Activated B cell treated with CpG ODN at 0.5 μM for 24 hours (primary cell): Measurements from ENCODE around the gene SYK. TPM values are rescaled to one million over a fixed set of nuclear protein-coding genes. Genes with fewer than 3 reads are reported as not detected.

Experiments used
- ATAC-seq: fragments of 200-7000 bp; cut with Tn5 transposase; one replicate; pipeline ENCODE4 v1.10.0; 2021; ENCODE audit warnings: low read depth, mild to moderate bottlenecking, moderate library complexity
- CTCF ChIA-PET: fragments of 350-600 bp; sonication (Branson Sonifier 250); formaldehyde crosslinking; loops from one replicate; lab custom pipeline; 2021; ENCODE audit warnings: antibody characterized with exemption; lab: Charles Lee
- POLR2A ChIA-PET: fragments of 350-600 bp; sonication (Branson Sonifier 250); formaldehyde crosslinking; loops from one replicate; lab custom pipeline; 2021; ENCODE audit warnings: antibody characterized with exemption; lab: Charles Lee
- DNase-seq: peaks from one replicate; pipeline ENCODE4 v3.0.0; 2022
- H3K27ac Mint-ChIP-seq: one replicate; pipeline ENCODE4 v1.8.0; 2020; ENCODE audit warnings: mixed read lengths
- H3K27me3 Mint-ChIP-seq: one replicate; pipeline ENCODE4 v1.8.0; 2021; ENCODE audit warnings: mixed read lengths
- H3K36me3 Mint-ChIP-seq: one replicate; pipeline ENCODE4 v1.8.0; 2021; ENCODE audit warnings: low read depth, mixed read lengths
- H3K4me1 Mint-ChIP-seq: one replicate; pipeline ENCODE4 v1.8.0; 2021; ENCODE audit warnings: mixed read lengths
- H3K4me3 Mint-ChIP-seq: one replicate; pipeline ENCODE4 v1.8.0; 2020; ENCODE audit warnings: mild to moderate bottlenecking, mixed read lengths
- H3K9me3 Mint-ChIP-seq: one replicate; pipeline ENCODE4 v1.8.0; 2020; ENCODE audit warnings: mixed read lengths
- CTCF ChIP-seq: fragments of 200-600 bp; IDR thresholded peaks from one replicate; pipeline ENCODE4 v1.8.0; 2022; ENCODE audit warnings: antibody characterized with exemption, mild to moderate bottlenecking
- intact Hi-C: fragments of 100-400 bp; cut with micrococcal nuclease; formaldehyde crosslinking; loops from one replicate; pipeline ENCODE4 v1.15.1; 2024
- total RNA-seq: library from RNA; stranded (reverse); gene quantifications from 2 replicates; pipeline ENCODE4 v1.2.3, GENCODE V29; 2022

Gene SYK
- total RNA-seq, 1 donor from 2014 or later = 222 TPM

- peaks cover 79% of the 10 kb centered on the region for H3K4me1 Mint-ChIP-seq
- intact Hi-C loops = loop anchor here (1.0 to 5.0 kb wide), 4 partner anchors 13 to 628 kb away; no protein-coding TSS in a partner anchor
- peak overlapping the region; percentile 57 for H3K4me3 Mint-ChIP-seq
- H3K36me3 Mint-ChIP-seq = no peaks in the 10 kb centered on the region
- CTCF ChIA-PET = interaction anchor here (1.0 to 1.5 kb wide), 4 partner anchors 14 to 100 kb away, joined by 3 to 8 read pairs (median 4); no protein-coding TSS in a partner anchor
- POLR2A ChIA-PET = interaction anchor here (0.8 to 1.0 kb wide), 3 partner anchors 46 to 69 kb away, joined by 3 read pairs; no protein-coding TSS in a partner anchor
- TF ChIP-seq CTCF = no peak
- H3K27me3 Mint-ChIP-seq = no peaks in the 10 kb centered on the region
- H3K9me3 Mint-ChIP-seq = peaks cover 2% of the 10 kb centered on the region
- DNase-seq = peak; percentile 24
- peak; percentile 56 for ATAC-seq
- H3K27ac Mint-ChIP-seq = peak overlapping the region; percentile 92
These were observed 31.4 kb upstream of the SYK start for GRCh38 chr9:90770182-90770738.

- no peak for ATAC-seq
- ChIA-PET CTCF (interaction anchor here (1.0 to 1.2 kb wide), 2 partner anchors 15 to 68 kb away, joined by 3 to 4 read pairs; no protein-coding TSS in a partner anchor), POLR2A (interaction anchor here (0.8 to 1.6 kb wide), 4 partner anchors 25 to 69 kb away, joined by 3 to 5 read pairs (median 4); partner anchors contain the start of gene SYK)
- intact Hi-C loops = loop anchor here (1.0 to 5.0 kb wide), 4 partner anchors 14 to 629 kb away; no protein-coding TSS in a partner anchor
- Mint-ChIP-seq H3K36me3 (no peaks in the 10 kb centered on the region), H3K27me3 (no peaks in the 10 kb centered on the region), H3K27ac (peak overlapping the region; percentile 92), H3K4me3 (no peak overlapping the region), H3K4me1 (peaks cover 78% of the 10 kb centered on the region), H3K9me3 (peaks cover 2% of the 10 kb centered on the region)
- DNase-seq = no peak
- no peak for TF ChIP-seq CTCF
These were observed 30.7 kb upstream of the SYK start for GRCh38 chr9:90770927-90771326.

GRCh38 chr9:90772386-90772785, 29.2 kb upstream of the SYK start:
- ChIA-PET POLR2A (interaction anchor here (1.5 to 3.0 kb wide), 3 partner anchors 24 to 55 kb away, joined by 4 to 15 read pairs (median 5); partner anchors contain the start of gene SYK), CTCF (interaction anchor here (0.9 to 1.5 kb wide), 4 partner anchors 15 to 273 kb away, joined by 3 read pairs; no protein-coding TSS in a partner anchor)
- H3K27me3 Mint-ChIP-seq = no peaks in the 10 kb centered on the region
- intact Hi-C loops = loop anchor here (5.0 kb wide), 1 partner anchor 630 kb away; no protein-coding TSS in a partner anchor
- ATAC-seq (no peak), DNase-seq (no peak)
- H3K36me3 Mint-ChIP-seq = no peaks in the 10 kb centered on the region
- peaks cover 71% of the 10 kb centered on the region for H3K4me1 Mint-ChIP-seq
- peak overlapping the region; percentile 92 for H3K27ac Mint-ChIP-seq
- no peaks in the 10 kb centered on the region for H3K9me3 Mint-ChIP-seq
- no peak overlapping the region for H3K4me3 Mint-ChIP-seq
- TF ChIP-seq CTCF = no peak

- ChIA-PET POLR2A (interaction anchor here (0.7 to 3.0 kb wide), 9 partner anchors 10 to 87 kb away, joined by 3 to 17 read pairs (median 8); partner anchors contain the start of gene SYK), CTCF (interaction anchor here (1.1 to 2.2 kb wide), 7 partner anchors 16 to 97 kb away, joined by 3 to 9 read pairs (median 6); no protein-coding TSS in a partner anchor)
- ATAC-seq (peak; percentile 16), DNase-seq (no peak)
- TF ChIP-seq CTCF = no peak
- H3K27me3 Mint-ChIP-seq = no peaks in the 10 kb centered on the region
- H3K4me1 Mint-ChIP-seq = peaks cover 65% of the 10 kb centered on the region
- H3K27ac Mint-ChIP-seq = peak overlapping the region; percentile 65
- no peaks in the 10 kb centered on the region for H3K36me3 Mint-ChIP-seq
- H3K9me3 Mint-ChIP-seq = no peaks in the 10 kb centered on the region
- intact Hi-C loops = loop anchor here (1.0 to 5.0 kb wide), 7 partner anchors 15 to 631 kb away; no protein-coding TSS in a partner anchor
- peak overlapping the region; percentile 28 for H3K4me3 Mint-ChIP-seq
These were observed 28.0 kb upstream of the SYK start for GRCh38 chr9:90773617-90774016.

- Mint-ChIP-seq H3K36me3 (no peaks in the 10 kb centered on the region), H3K27me3 (no peaks in the 10 kb centered on the region), H3K9me3 (no peaks in the 10 kb centered on the region), H3K4me1 (peaks cover 61% of the 10 kb centered on the region), H3K4me3 (peak overlapping the region; percentile 28), H3K27ac (peak overlapping the region; percentile 65)
- no peak for DNase-seq
- TF ChIP-seq CTCF = no peak
- intact Hi-C loops = loop anchor here (1.0 to 5.0 kb wide), 6 partner anchors 14 to 632 kb away; no protein-coding TSS in a partner anchor
- ChIA-PET CTCF (interaction anchor here (0.6 to 2.2 kb wide), 13 partner anchors 9 to 1848 kb away, joined by 3 to 9 read pairs (median 6); no protein-coding TSS in a partner anchor), POLR2A (interaction anchor here (0.7 to 3.0 kb wide), 14 partner anchors 10 to 107 kb away, joined by 3 to 17 read pairs (median 6); partner anchors contain the start of gene SYK)
- ATAC-seq = no peak
These were observed 27.5 kb upstream of the SYK start for GRCh38 chr9:90774071-90774470.
